GM19455 (cell line): ENCODE data around the gene DMRT1.

Source experiments
- ATAC-seq: cut with Tn5 transposase; IDR thresholded peaks from one replicate; pipeline ENCODE4 v1.9.1; 2021; ENCODE audit not compliant: unreplicated experiment

Gene DMRT1

DNA sequence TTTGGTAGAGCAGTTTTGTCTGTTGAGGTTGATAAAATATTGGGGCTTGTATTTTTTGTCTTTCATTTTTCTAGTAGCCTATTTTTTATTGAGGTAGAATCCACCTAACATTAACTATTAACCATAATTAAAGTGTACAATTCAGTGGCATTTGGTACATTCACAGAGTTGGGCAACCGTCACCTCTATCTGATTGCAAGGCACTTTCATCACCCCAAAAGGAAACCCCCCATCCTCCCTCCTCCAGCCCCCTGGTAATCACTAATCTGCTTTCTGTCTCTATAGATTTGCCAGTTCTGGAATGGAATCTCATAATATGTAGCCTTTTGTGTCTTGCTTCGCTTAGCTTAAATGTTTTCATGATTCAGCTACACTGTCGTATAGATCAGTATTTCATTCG, 79.4 kb downstream of the DMRT1 start:
- no peak for ATAC-seq

GRCh38 chr9:922171-922570, 80.7 kb downstream of the DMRT1 start:
- no peak for ATAC-seq

GRCh38 chr9:922731-923130, 81.2 kb downstream of the DMRT1 start:
- no peak for ATAC-seq

DNA sequence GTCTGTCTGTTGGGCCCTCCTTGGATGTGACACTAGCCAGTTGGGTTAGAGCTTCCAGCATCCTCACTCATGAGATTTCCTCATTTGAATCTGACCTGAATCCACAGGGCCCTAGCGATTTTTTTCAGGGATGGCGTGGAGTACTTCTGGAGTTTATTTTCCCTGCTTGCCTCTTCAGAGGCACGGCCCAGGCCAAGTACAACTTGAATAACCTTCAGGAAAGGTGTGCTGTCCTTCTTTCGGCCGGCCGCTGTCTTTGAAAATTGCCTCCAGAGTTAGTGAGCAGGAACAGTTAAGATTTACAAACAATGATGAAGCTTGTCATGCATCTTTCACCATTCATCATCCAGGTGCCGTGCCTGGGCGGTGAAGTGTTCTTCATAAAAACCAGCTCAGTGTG, 85.5 kb downstream of the DMRT1 start:
- no peak for ATAC-seq

- no peak for ATAC-seq
Observed at GRCh38 chr9:928363-929042, 87.0 kb downstream of the DMRT1 start.

- ATAC-seq: no peak
Observed at GRCh38 chr9:929719-930118, 88.2 kb downstream of the DMRT1 start.

GRCh38 chr9:933356-933755, 91.9 kb downstream of the DMRT1 start:
- ATAC-seq: no peak

DNA sequence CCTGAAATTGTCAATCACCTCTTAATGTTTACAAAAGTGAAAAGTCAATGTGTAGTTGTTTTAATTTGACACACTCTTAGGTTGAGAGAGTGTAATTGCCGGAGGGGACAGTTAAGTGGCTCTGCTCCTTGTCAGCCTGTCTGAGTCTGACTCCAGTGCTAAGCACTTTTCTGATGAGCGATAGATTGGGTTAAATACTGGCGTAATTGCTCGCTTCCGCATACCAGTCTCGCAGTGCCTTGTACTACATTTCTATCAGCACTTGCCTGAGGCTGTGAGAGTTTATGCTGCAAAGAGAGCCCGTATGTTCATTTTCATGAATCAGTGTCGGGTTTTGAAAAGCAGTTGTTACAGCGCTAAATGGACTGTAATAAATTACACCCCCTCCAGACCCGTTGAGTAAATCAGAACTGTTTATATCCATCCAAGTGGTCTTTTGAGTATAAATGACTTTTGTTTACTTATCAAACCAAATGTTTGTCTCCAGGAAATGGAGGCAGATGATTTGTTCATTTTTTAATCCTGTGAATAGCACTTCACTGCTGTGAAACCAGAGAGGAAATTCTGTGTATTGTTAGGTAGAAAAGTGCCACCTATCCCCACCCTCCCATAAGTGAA, 94.0 kb downstream of the DMRT1 start:
- no peak for ATAC-seq

GRCh38 chr9:942805-943580, 101.5 kb downstream of the DMRT1 start:
- no peak for ATAC-seq

- no peak for ATAC-seq
Observed at GRCh38 chr9:947985-948384, 106.5 kb downstream of the DMRT1 start.

DNA sequence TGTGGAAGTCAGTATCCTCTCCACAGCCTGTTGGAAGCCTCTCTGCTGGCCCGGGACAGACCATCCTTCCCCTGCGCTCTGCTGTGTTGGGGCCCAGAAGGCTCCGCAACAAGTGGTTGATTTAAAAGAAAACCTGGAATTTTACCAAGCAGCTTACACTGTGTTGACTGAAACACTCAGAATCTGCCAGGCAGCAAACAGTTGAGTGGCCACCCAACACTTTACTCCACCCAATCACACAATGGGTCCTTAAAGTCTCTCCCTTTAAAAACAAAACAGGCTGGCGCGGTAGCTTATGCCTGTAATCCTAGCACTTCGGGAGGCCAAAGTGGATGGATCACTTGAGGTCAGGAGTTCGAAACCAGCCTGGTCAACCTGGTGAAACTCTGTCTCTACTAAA, 107.0 kb downstream of the DMRT1 start:
- ATAC-seq: no peak

- ATAC-seq: no peak
Observed at GRCh38 chr9:950139-950538, 108.6 kb downstream of the DMRT1 start.

GRCh38 chr9:952546-952945, 111.0 kb downstream of the DMRT1 start:
- ATAC-seq: no peak

DNA sequence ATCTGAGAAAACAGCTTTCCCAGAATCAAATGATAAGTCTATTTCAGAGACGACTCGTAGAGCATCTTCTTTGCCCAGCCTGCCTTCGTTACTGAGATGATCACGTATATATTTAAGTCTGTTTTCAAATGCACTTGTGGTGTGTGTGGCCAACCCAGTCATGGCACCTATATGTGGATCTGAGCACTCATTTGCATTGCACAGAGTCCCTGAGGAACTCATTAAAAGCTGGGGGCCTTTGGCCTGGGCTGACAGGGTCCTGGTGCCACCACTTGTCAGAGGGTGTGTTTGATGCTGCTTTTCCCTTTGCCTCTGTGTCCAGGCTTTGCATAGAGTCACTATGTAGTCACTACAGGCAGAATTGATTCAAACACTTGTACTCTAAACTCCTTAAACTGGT, 117.6 kb downstream of the DMRT1 start:
- ATAC-seq: no peak

GRCh38 chr9:959914-960313, 118.4 kb downstream of the DMRT1 start:
- no peak for ATAC-seq

DNA sequence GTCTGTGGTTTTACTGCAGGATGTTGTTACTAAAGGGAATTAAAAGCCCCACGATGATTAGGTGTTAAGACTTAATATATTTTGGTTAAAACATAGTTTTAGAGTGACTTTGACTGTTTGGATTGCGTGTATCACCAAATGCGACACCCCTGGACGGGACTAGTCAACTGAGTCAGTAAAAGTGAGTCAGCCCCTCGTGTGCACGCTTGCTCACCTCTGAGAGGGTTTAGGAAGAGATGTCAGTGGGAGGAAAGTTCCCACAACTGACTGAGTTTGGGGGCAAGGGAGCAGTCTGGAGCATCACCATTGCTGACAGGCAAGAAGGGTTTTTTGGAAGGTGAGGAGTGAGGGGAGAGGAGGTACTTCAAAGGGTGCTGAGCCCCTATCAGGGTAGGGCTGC, 120.5 kb downstream of the DMRT1 start:
- ATAC-seq: no peak

DNA sequence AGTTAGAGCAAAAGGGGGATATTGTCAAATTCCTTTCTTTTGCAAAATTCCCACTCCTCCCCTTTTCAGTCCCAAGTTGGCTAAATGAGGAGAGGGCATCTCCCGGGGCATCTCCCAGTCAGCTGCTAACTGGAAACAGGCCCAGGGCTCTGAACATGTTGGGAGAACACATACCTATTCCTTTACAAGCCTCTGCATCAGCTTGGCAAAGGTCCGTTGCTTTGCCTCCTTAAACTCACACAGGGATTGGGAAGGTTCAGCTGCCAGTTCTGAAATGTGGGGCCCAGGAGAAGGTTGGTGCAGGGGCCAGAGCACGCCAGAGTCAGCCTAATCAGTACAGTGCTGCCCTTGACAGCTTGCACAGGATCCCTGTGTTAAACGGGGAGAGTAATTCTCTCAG, 124.0 kb downstream of the DMRT1 start:
- no peak for ATAC-seq

GRCh38 chr9:966870-967269, 125.4 kb downstream of the DMRT1 start:
- no peak for ATAC-seq

DNA sequence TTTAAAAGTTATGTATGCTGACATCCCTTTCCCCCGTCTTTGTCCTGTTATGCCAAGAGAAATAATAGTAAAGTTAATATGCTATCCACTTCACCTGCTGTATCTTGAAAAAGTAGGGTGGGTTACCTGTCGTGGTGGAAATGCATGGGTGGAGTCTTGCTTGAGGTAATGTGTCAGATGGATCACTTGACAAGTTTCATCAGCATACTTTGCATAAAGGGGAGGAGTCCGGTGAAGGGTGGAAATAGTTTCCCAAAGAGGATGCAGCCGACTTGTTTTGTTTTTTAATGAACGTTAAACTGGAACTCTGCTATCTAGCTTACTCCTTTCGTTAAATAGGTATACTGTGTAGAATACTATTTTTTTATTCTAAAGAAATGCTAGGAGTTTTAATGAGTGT, 125.9 kb downstream of the DMRT1 start:
- ATAC-seq: no peak

DNA sequence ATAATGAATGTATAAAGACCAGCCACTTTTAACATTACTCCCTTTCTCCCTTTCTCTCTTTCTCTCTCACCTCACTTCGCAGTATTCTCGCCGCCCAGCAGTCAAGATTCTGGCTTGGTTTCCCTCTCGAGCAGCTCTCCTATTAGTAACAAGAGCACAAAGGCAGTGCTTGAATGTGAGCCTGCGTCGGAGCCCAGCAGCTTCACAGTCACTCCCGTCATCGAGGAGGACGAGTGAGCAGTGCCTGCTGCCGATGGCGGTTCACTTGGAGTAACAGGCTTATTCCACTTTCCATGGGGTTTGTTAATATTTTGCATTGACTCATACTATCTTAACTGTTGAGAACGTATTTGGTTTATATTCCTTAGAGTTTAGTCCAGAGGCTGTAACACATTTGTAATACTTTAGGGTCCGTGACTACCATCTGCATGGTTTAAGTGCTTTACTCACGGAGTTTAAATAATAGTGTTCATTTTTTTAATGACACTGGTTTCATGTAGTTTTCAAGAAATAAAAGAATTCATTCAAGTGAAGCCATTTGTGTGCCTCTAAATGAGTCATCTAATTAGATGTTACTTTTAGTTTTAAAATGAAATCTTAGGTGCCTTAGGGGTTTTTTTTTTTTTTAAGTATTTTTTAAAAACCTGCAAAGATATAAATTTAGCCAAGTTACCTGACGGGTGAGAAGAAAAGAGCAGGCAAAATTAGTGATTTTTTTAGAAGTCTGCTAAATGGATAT, 126.6 kb downstream of the DMRT1 start:
- ATAC-seq: no peak

GRCh38 chr9:969310-970150, 128.0 kb downstream of the DMRT1 start:
- ATAC-seq: no peak
